HG03558 (cell line): ENCODE data around the gene HMCN2.
"Not testable (repeated sequence)": the region's sequence is repeated elsewhere in the genome, so short reads cannot be mapped to it uniquely, and the experiment has no call there.

Experiments
- ATAC-seq: cut with Tn5 transposase; IDR thresholded peaks from one replicate; pipeline ENCODE4 v1.9.1; 2021; ENCODE audit warnings: moderate number of reproducible peaks; ENCODE audit not compliant: unreplicated experiment; ENCODE audit errors: extremely low read depth

Gene HMCN2

GRCh38 chr9:130262061-130262745, 3.4 kb upstream of the HMCN2 start:
- ATAC-seq = no peak

GRCh38 chr9:130262771-130263170, 2.8 kb upstream of the HMCN2 start:
- ATAC-seq = no peak

GRCh38 chr9:130263601-130264413, 1.8 kb upstream of the HMCN2 start:
- ATAC-seq = no peak

- no peak for ATAC-seq
Observed at GRCh38 chr9:130264414-130265350, 878 bp upstream of the HMCN2 start.

- no peak for ATAC-seq
Observed at GRCh38 chr9:130266236-130267098, 907 bp downstream of the HMCN2 start.

- no peak for ATAC-seq
Observed at GRCh38 chr9:130267930-130268329, 2.4 kb downstream of the HMCN2 start.

GRCh38 chr9:130268521-130269211, 3.1 kb downstream of the HMCN2 start:
- ATAC-seq = no peak

- ATAC-seq = no peak
Observed at GRCh38 chr9:130271473-130271872, 5.9 kb downstream of the HMCN2 start.

- no peak for ATAC-seq
Observed at GRCh38 chr9:130275156-130275555, 9.6 kb downstream of the HMCN2 start.

- ATAC-seq = no peak
Observed at GRCh38 chr9:130276121-130276520, 10.6 kb downstream of the HMCN2 start.

GRCh38 chr9:130276955-130277354, 11.4 kb downstream of the HMCN2 start:
- ATAC-seq = no peak

GRCh38 chr9:130277525-130277924, 12.0 kb downstream of the HMCN2 start:
- ATAC-seq = not testable (repeated sequence)

GRCh38 chr9:130283539-130284248, 18.1 kb downstream of the HMCN2 start:
- no peak for ATAC-seq

- no peak for ATAC-seq
Observed at GRCh38 chr9:130284249-130284625, 18.7 kb downstream of the HMCN2 start.

GRCh38 chr9:130284690-130285089, 19.1 kb downstream of the HMCN2 start:
- ATAC-seq = no peak

- no peak for ATAC-seq
Observed at GRCh38 chr9:130285271-130285670, 19.7 kb downstream of the HMCN2 start.

- ATAC-seq = no peak
Observed at GRCh38 chr9:130286072-130286770, 20.7 kb downstream of the HMCN2 start.
